HCT116 (cell line): ENCODE data around the gene PILRA. TPM values are rescaled to one million over a fixed set of nuclear protein-coding genes. Genes with fewer than 3 reads are reported as not detected.

ENCODE experiments used
- ATAC-seq: fragments of 200-7000 bp; cut with Tn5 transposase; 2 replicates; pipeline ENCODE4 v1.9.1; 2020; ENCODE audit warnings: mild to moderate bottlenecking, moderate library complexity
- BruUV-seq: library from RNA; stranded (reverse); fragments of 400-500 nt; replicated peaks from 2 replicates; lab custom pipeline; 2021; lab: Mats Ljungman, UMichigan
- CTCF ChIA-PET: fragments of 300-600 bp; sonication (Branson Sonifier 250); formaldehyde crosslinking; loops from one replicate; lab custom pipeline; 2021; ENCODE audit warnings: antibody characterized with exemption; lab: Charles Lee
- POLR2A ChIA-PET: fragments of 300-600, 350-600 bp; sonication (Branson Sonifier 250); formaldehyde crosslinking; loops from one replicate; lab custom pipeline; 2021; ENCODE audit warnings: antibody characterized with exemption; lab: Charles Lee
- RAD21 ChIA-PET, 2 experiments: fragments of 300-600 bp; sonication (Branson Sonifier 250); formaldehyde crosslinking; loops; one replicate each; lab custom pipeline; 2023; ENCODE audit warnings: low total read pairs in 2 of 2; ENCODE audit not compliant: uncharacterized antibody in 2 of 2, unreplicated experiment in 2 of 2, low non-redundant PET in 1 of 2; lab: Charles Lee
- DNase-seq: peaks from one replicate; pipeline ENCODE4 v3.0.0-alpha.2; 2010; ENCODE audit warnings: low read depth, low spot score
- H2AFZ ChIP-seq: fragments of 200-600 bp; shearing (Covaris generic), sonication (generic); 2 replicates; pipeline ENCODE4 v1.6.1; 2017; ENCODE audit warnings: low read depth, mixed run types, mixed read lengths, antibody characterized with exemption, low read length; ENCODE audit not compliant: poor library complexity, severe bottlenecking
- H3K27ac ChIP-seq: 2 replicates; pipeline ENCODE4 v1.5.1; 2012; ENCODE audit warnings: low read depth, low read length
- H3K27me3 ChIP-seq: fragments of 200-600 bp; sonication (generic); 2 replicates; pipeline ENCODE4 v1.6.1; 2016; ENCODE audit warnings: mixed run types, low read length, mixed read lengths; ENCODE audit not compliant: insufficient read depth
- H3K36me3 ChIP-seq, 2 experiments: fragments of 200-500 bp in 1 of 2; fragments of 200-600 bp in 1 of 2; sonication (Bioruptor generic) in 1 of 2; sonication (generic) in 1 of 2; 2 replicates each; pipeline versions ENCODE4 v1.5.1 to v1.6.1; 2014 to 2016; ENCODE audit warnings: low read length in 2 of 2, inconsistent platforms in 1 of 2, mixed read lengths in 1 of 2, mixed run types in 1 of 2; ENCODE audit not compliant: insufficient read depth in 2 of 2, control insufficient read depth in 1 of 2
- H3K4me1 ChIP-seq, 2 experiments: fragments of 200-600 bp in 1 of 2; sonication (generic) in 1 of 2; 2 replicates each; pipeline versions ENCODE4 v1.5.1 to v1.6.1; 2012 to 2017; ENCODE audit warnings: low read length in 2 of 2, inconsistent platforms in 1 of 2, mild to moderate bottlenecking in 1 of 2, mixed read lengths in 1 of 2, mixed run types in 1 of 2, moderate library complexity in 1 of 2; ENCODE audit not compliant: insufficient read depth in 2 of 2, control insufficient read depth in 1 of 2
- H3K4me2 ChIP-seq: fragments of 200-600 bp; sonication (generic); 2 replicates; pipeline ENCODE4 v1.6.1; 2017; ENCODE audit warnings: mixed run types, low read length, mixed read lengths
- H3K4me3 ChIP-seq, 2 experiments: fragments of 200-600 bp in 1 of 2; sonication (generic) in 1 of 2; replicated peaks in 1 of 2; 2 replicates each; pipeline ENCODE4 v1.5.1; 2011 to 2016; ENCODE audit warnings: low read length in 2 of 2, control low read depth in 1 of 2, low read depth in 1 of 2, mild to moderate bottlenecking in 1 of 2, mixed read lengths in 1 of 2, mixed run types in 1 of 2
- H3K79me2 ChIP-seq: fragments of 200-600 bp; sonication (generic); 2 replicates; pipeline ENCODE4 v1.6.1; 2017; ENCODE audit warnings: mild to moderate bottlenecking, mixed run types, low read length, moderate library complexity, mixed read lengths; ENCODE audit not compliant: insufficient read depth
- H3K9ac ChIP-seq: fragments of 200-600 bp; sonication (generic); 2 replicates; pipeline ENCODE4 v1.6.1; 2016; ENCODE audit warnings: low read length, mixed read lengths
- H3K9me2 ChIP-seq: fragments of 200-600 bp; sonication (generic), shearing (Covaris generic); 2 replicates; pipeline ENCODE4 v1.6.1; 2017; ENCODE audit warnings: mixed run types, mild to moderate bottlenecking, moderate library complexity; ENCODE audit not compliant: insufficient read depth
- H3K9me3 ChIP-seq, 2 experiments: fragments of 200-500 bp in 1 of 2; fragments of 200-600 bp in 1 of 2; sonication (Bioruptor generic) in 1 of 2; sonication (generic) in 1 of 2; 2 replicates each; pipeline ENCODE4 v1.6.1; 2014 to 2017; ENCODE audit warnings: low read length in 2 of 2, mixed read lengths in 2 of 2, inconsistent platforms in 1 of 2, low read depth in 1 of 2, mild to moderate bottlenecking in 1 of 2, mixed run types in 1 of 2, moderate library complexity in 1 of 2; ENCODE audit not compliant: control insufficient read depth in 1 of 2, insufficient read depth in 1 of 2
- H4K20me1 ChIP-seq: fragments of 200-600 bp; sonication (generic), shearing (Covaris generic); 2 replicates; pipeline ENCODE4 v1.6.1; 2017; ENCODE audit warnings: mixed run types, mild to moderate bottlenecking, moderate library complexity; ENCODE audit not compliant: insufficient read depth
- CBX3 ChIP-seq: IDR thresholded peaks from 2 replicates; pipeline ENCODE4 v1.6.1; 2012; ENCODE audit warnings: low read depth
- ELF1 ChIP-seq: IDR thresholded peaks from 2 replicates; pipeline ENCODE4 v1.6.1; 2012; ENCODE audit warnings: low read depth, borderline replicate concordance
- EZH2 ChIP-seq: fragments of 200-600 bp; sonication (generic); IDR thresholded peaks from 2 replicates; pipeline ENCODE4 v1.6.1; 2017; ENCODE audit warnings: antibody characterized with exemption, mixed run types
- FOSL1 ChIP-seq: IDR thresholded peaks from 2 replicates; pipeline ENCODE4 v1.6.1; 2012; ENCODE audit warnings: low read depth
- JUND ChIP-seq: IDR thresholded peaks from 2 replicates; pipeline ENCODE4 v1.6.1; 2012
- POLR2A ChIP-seq: IDR thresholded peaks from 2 replicates; pipeline ENCODE4 v1.7.0; 2011; ENCODE audit warnings: borderline replicate concordance; ENCODE audit not compliant: insufficient read depth, insufficient read length; ENCODE audit errors: extremely low read depth
- POLR2AphosphoS5 ChIP-seq: IDR thresholded peaks from 2 replicates; pipeline ENCODE4 v1.6.1; 2011; ENCODE audit warnings: mild to moderate bottlenecking, low read depth, low read length, moderate library complexity
- SIN3A ChIP-seq: IDR thresholded peaks from 2 replicates; pipeline ENCODE4 v1.6.1; 2012; ENCODE audit warnings: low read depth
- SP1 ChIP-seq: IDR thresholded peaks from 2 replicates; pipeline ENCODE4 v1.6.1; 2012; ENCODE audit warnings: low read depth
- SRF ChIP-seq: IDR thresholded peaks from 2 replicates; pipeline ENCODE4 v1.6.1; 2012; ENCODE audit warnings: low read depth
- TCF7L2 ChIP-seq: IDR thresholded peaks from 2 replicates; pipeline ENCODE4 v1.7.0; 2011; ENCODE audit warnings: borderline replicate concordance, inconsistent platforms; ENCODE audit not compliant: insufficient read depth, insufficient read length; ENCODE audit errors: extremely low read depth
- YY1 ChIP-seq: IDR thresholded peaks from 2 replicates; pipeline ENCODE4 v1.6.1; 2011; ENCODE audit warnings: low read length, low read depth, moderate library complexity, mild to moderate bottlenecking; ENCODE audit not compliant: insufficient replicate concordance; ENCODE audit errors: extremely low read depth
- ZFX ChIP-seq: fragments of 450-650 bp; IDR thresholded peaks from 2 replicates; pipeline ENCODE4 v1.6.1; 2017
- intact Hi-C: fragments of 100-400 bp; cut with micrococcal nuclease; formaldehyde crosslinking; loops from 2 replicates; pipeline ENCODE4 v1.10.0; 2022
- total RNA-seq: library from RNA; stranded (reverse); gene quantifications from one replicate; pipeline ENCODE4 v1.2.1, GENCODE V29; 2021; ENCODE audit not compliant: unreplicated experiment
- TF ChIP-seq, protein P1 (sequence below): IDR thresholded peaks from 2 replicates; pipeline ENCODE4 v1.6.1; 2012; ENCODE audit warnings: low read depth
- TF ChIP-seq, protein P2 (sequence below), 3 experiments: fragments of 200-600 bp in 1 of 3; sonication (generic) in 1 of 3; IDR thresholded peaks in 2 of 3; conservative IDR thresholded peaks in 1 of 3; 2 replicates each; pipeline ENCODE4 v1.5.1; 2012 to 2017; ENCODE audit warnings: low read depth in 2 of 3, low read length in 2 of 3, antibody characterized with exemption in 1 of 3, borderline replicate concordance in 1 of 3, control low read depth in 1 of 3, mild to moderate bottlenecking in 1 of 3, mixed read lengths in 1 of 3, mixed run types in 1 of 3, moderate library complexity in 1 of 3; ENCODE audit not compliant: insufficient read depth in 1 of 3
- TF ChIP-seq, protein P3 (sequence below): IDR thresholded peaks from 2 replicates; pipeline ENCODE4 v1.6.1; 2012

PILRA gene
- total RNA-seq, 1 experiment from 2014 or later = 1.8 TPM

DNA sequence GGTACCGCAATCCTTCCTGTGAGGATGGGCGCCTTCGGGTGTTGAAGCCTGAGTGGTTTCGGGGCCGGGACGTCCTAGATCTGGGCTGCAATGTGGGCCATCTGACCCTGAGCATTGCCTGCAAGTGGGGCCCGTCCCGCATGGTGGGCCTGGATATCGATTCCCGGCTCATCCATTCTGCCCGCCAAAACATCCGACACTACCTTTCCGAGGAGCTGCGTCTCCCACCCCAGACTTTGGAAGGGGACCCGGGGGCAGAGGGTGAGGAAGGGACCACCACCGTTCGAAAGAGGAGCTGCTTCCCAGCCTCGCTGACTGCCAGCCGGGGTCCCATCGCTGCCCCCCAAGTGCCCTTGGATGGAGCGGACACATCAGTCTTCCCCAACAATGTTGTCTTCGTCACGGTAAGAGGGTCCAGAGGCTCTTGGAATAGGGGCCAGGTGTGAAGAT is 58.0 kb downstream of the PILRA start:
- intact Hi-C loops = no loop called here
- H3K79me2 ChIP-seq = peaks cover 62% of the 10 kb centered on the region

DNA sequence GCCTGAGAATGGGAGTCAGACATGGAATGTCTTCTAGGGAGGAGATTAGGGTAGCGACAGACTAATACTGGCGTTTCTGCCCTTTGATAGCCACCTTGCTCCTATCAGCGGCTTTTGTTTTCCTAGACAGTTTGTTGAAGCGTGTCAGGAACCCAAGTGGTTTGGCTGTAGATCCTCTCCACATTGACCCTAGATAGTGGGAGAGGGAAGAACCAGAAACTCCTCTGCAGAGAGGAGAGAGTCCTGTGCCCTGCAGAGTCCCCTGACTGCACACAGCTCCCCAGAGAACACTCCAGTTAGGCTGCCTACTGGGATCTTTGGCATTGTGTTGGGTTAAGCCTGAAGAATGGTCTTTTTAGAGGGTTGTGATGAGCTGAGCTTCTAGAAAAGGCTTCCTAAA is 58.8 kb downstream of the PILRA start:
- H3K9ac ChIP-seq = peak overlapping the region; percentile 11; the same call in 1 of the 2 replicates
- no peaks in the 10 kb centered on the region for H3K27me3 ChIP-seq
- TF ChIP-seq, protein P1, sequence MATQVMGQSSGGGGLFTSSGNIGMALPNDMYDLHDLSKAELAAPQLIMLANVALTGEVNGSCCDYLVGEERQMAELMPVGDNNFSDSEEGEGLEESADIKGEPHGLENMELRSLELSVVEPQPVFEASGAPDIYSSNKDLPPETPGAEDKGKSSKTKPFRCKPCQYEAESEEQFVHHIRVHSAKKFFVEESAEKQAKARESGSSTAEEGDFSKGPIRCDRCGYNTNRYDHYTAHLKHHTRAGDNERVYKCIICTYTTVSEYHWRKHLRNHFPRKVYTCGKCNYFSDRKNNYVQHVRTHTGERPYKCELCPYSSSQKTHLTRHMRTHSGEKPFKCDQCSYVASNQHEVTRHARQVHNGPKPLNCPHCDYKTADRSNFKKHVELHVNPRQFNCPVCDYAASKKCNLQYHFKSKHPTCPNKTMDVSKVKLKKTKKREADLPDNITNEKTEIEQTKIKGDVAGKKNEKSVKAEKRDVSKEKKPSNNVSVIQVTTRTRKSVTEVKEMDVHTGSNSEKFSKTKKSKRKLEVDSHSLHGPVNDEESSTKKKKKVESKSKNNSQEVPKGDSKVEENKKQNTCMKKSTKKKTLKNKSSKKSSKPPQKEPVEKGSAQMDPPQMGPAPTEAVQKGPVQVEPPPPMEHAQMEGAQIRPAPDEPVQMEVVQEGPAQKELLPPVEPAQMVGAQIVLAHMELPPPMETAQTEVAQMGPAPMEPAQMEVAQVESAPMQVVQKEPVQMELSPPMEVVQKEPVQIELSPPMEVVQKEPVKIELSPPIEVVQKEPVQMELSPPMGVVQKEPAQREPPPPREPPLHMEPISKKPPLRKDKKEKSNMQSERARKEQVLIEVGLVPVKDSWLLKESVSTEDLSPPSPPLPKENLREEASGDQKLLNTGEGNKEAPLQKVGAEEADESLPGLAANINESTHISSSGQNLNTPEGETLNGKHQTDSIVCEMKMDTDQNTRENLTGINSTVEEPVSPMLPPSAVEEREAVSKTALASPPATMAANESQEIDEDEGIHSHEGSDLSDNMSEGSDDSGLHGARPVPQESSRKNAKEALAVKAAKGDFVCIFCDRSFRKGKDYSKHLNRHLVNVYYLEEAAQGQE = no peak
- TF ChIP-seq YY1 (no peak), SP1 (no peak), ZFX (no peak), JUND (no peak), TCF7L2 (no peak), SRF (no peak), CBX3 (no peak)
- TF ChIP-seq, protein P2, sequence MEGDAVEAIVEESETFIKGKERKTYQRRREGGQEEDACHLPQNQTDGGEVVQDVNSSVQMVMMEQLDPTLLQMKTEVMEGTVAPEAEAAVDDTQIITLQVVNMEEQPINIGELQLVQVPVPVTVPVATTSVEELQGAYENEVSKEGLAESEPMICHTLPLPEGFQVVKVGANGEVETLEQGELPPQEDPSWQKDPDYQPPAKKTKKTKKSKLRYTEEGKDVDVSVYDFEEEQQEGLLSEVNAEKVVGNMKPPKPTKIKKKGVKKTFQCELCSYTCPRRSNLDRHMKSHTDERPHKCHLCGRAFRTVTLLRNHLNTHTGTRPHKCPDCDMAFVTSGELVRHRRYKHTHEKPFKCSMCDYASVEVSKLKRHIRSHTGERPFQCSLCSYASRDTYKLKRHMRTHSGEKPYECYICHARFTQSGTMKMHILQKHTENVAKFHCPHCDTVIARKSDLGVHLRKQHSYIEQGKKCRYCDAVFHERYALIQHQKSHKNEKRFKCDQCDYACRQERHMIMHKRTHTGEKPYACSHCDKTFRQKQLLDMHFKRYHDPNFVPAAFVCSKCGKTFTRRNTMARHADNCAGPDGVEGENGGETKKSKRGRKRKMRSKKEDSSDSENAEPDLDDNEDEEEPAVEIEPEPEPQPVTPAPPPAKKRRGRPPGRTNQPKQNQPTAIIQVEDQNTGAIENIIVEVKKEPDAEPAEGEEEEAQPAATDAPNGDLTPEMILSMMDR (IDR thresholded peaks at IDR 0.05 in 2 of 3, conservative IDR thresholded peaks at IDR 0.05 in 1 of 3; ENCODE audit: borderline replicate concordance in 1 of 3, insufficient read depth in 1 of 3, low read depth in 2 of 3, low read length in 2 of 3) = no peak
- TF ChIP-seq, protein P3, sequence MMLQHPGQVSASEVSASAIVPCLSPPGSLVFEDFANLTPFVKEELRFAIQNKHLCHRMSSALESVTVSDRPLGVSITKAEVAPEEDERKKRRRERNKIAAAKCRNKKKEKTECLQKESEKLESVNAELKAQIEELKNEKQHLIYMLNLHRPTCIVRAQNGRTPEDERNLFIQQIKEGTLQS = no peak
- TF ChIP-seq, all 23 proteins: peak for 0
- ChIA-PET RAD21 (no interaction called here), CTCF (no interaction called here), POLR2A (no interaction called here)
- Histone ChIP-seq H3K4me2 (no peak overlapping the region), H3K36me3 (peaks cover 5 to 39% of the 10 kb centered on the region in 2 experiments; a peak in 2 of 4 replicates), H2AFZ (no peak overlapping the region), H3K9me2 (no peaks in the 10 kb centered on the region), H3K9me3 (no peaks in the 10 kb centered on the region), H3K4me3 (no peak overlapping the region), H3K4me1 (peaks cover 1 to 71% of the 10 kb centered on the region in 2 experiments), H4K20me1 (no peaks in the 10 kb centered on the region), H3K27ac (0 out of 2 replicates have a peak overlapping the region, but pooled peaks have one; percentile 12), H3K79me2 (peaks cover 62% of the 10 kb centered on the region)
- BruUV-seq = no TSS peak
- DNase-seq = no peak
- intact Hi-C loops = no loop called here
- no peak for ATAC-seq

More for the DNA sequence above, 58.0 kb downstream of the PILRA start:
- ATAC-seq = no peak
- H3K4me2 ChIP-seq = peak overlapping the region; percentile 89; the same call in 1 of the 2 replicates
- peaks cover 0 to 65% of the 10 kb centered on the region in 2 experiments for H3K4me1 ChIP-seq
- H3K9me2 ChIP-seq = no peaks in the 10 kb centered on the region
- H3K9ac ChIP-seq = peak overlapping the region; percentile 89; the same call in 1 of the 2 replicates
- ChIA-PET POLR2A (no interaction called here), RAD21 (no interaction called here), CTCF (no interaction called here)
- no peak for DNase-seq
- peaks cover 5 to 39% of the 10 kb centered on the region in 2 experiments; a peak in 2 of 4 replicates for H3K36me3 ChIP-seq
- peak overlapping the region in 1 of 2 experiments; percentile 85; a peak in 2 of 4 replicates for H3K4me3 ChIP-seq
- no peak overlapping the region for H2AFZ ChIP-seq
- H3K9me3 ChIP-seq = no peaks in the 10 kb centered on the region
- peak overlapping the region; percentile 99; the same call in 1 of the 2 replicates for H3K27ac ChIP-seq
- H4K20me1 ChIP-seq = no peaks in the 10 kb centered on the region
- TF ChIP-seq EZH2 = no peak
- no peak for TF ChIP-seq FOSL1
- no peak for TF ChIP-seq POLR2A
- no peak for TF ChIP-seq ELF1
- TF ChIP-seq JUND = no peak
- no peak for TF ChIP-seq POLR2AphosphoS5
- no peak for TF ChIP-seq SIN3A
- TF ChIP-seq, all 23 proteins: peak for 0
- no TSS peak for BruUV-seq
- no peaks in the 10 kb centered on the region for H3K27me3 ChIP-seq
